ENCODE data around the gene DPCD. TPM values are rescaled to one million over a fixed set of nuclear protein-coding genes. Genes with fewer than 3 reads are reported as not detected.

Gene DPCD
- total and polyA plus RNA-seq, 2 of the 8 experiments (the other 6 are each of a cell fraction or from before 2014, with no cell fraction given) = 21.2 to 31.4 TPM

- Histone ChIP-seq H4K5ac (ENCODE audit: insufficient read length, low read depth, low read length) (no peak overlapping the region), H3K36me3 (ENCODE audit: control insufficient read depth in 2 of 4, insufficient read depth in 4 of 4, low read length in 3 of 4) (no peaks in the 10 kb centered on the region), H3K4ac (replicated peaks; ENCODE audit: insufficient read length, low read depth, low read length) (no peak overlapping the region), H2BK12ac (ENCODE audit: low read depth, low read length) (no peak overlapping the region), H4K8ac (ENCODE audit: extremely low read depth, insufficient read depth, low read length) (no peak overlapping the region; the same call in 1 of the 2 replicates), H3K23ac (ENCODE audit: insufficient read length) (no peak overlapping the region), H3K23me2 (ENCODE audit: low read depth, low read length) (no peaks in the 10 kb centered on the region), H2AFZ (ENCODE audit: low read length) (no peak overlapping the region), H3K56ac (replicated peaks; ENCODE audit: insufficient read length, low read depth, low read length) (no peak overlapping the region), H3K27ac (ENCODE audit: low read depth, low read length) (no peak overlapping the region), H4K20me1 (replicated peaks in 1 of 2; ENCODE audit: control insufficient read depth in 1 of 2, insufficient read depth in 2 of 2, low read length in 2 of 2) (no peaks in the 10 kb centered on the region), H3K79me1 (ENCODE audit: low read depth, low read length) (no peaks in the 10 kb centered on the region; the same call in 1 of the 2 replicates), H3K79me2 (ENCODE audit: control insufficient read depth in 1 of 2, insufficient read depth in 2 of 2, low read length in 2 of 2) (no peaks in the 10 kb centered on the region), H2BK15ac (ENCODE audit: low read length) (peak overlapping the region; percentile 85; the same call in 1 of the 2 replicates), H2BK5ac (ENCODE audit: low read depth, low read length) (peak overlapping the region; percentile 45; the same call in 1 of the 2 replicates), H4K91ac (replicated peaks; ENCODE audit: insufficient read length, low read length) (no peak overlapping the region), H3K4me2 (ENCODE audit: insufficient read depth in 1 of 2, low read depth in 2 of 2, low read length in 2 of 2) (no peak overlapping the region), H3K27me3 (replicated peaks in 1 of 4; ENCODE audit: control insufficient read depth in 3 of 4, extremely low read depth in 1 of 4, insufficient read depth in 3 of 4, low read length in 3 of 4) (no peaks in the 10 kb centered on the region), H2BK20ac (ENCODE audit: low read length) (0 out of 2 replicates have a peak overlapping the region, but pooled peaks have one; percentile 43), H3K14ac (ENCODE audit: insufficient read length) (no peak overlapping the region), H2AK5ac (ENCODE audit: low read depth, low read length) (peak overlapping the region; percentile 60; the same call in 1 of the 2 replicates), H3K9ac (replicated peaks in 1 of 4; ENCODE audit: extremely low read depth in 1 of 4, low read depth in 3 of 4, low read length in 3 of 4) (no peak overlapping the region), H2BK120ac (replicated peaks; ENCODE audit: low read depth, low read length) (no peak overlapping the region), H3K18ac (ENCODE audit: extremely low read depth, low read length) (no peak overlapping the region; the same call in 1 of the 2 replicates), H3K9me3 (ENCODE audit: insufficient read depth in 2 of 2, low read depth in 1 of 2, low read length in 1 of 2) (no peaks in the 10 kb centered on the region), H3K4me1 (replicated peaks in 1 of 4; ENCODE audit: control insufficient read depth in 3 of 4, insufficient read depth in 4 of 4, low read length in 3 of 4) (peaks cover 18 to 38% (median 26%) of the 10 kb centered on the region in 4 experiments), H3K4me3 (ENCODE audit: extremely low read depth in 1 of 4, insufficient read depth in 2 of 4, low read depth in 3 of 4, low read length in 4 of 4) (no peak overlapping the region)
- TF ChIP-seq KDM5A (IDR thresholded peaks at IDR 0.05; ENCODE audit: low read length) = no peak
- CTCF ChIA-PET (ENCODE audit: partially characterized antibody) = interaction anchor here (1.3 to 1.8 kb wide), 3 partner anchors 29 to 134 kb away, joined by 3 to 4 read pairs (median 3); no protein-coding TSS in a partner anchor
- DNase-seq (ENCODE audit: low read depth in 1 of 2, low spot score in 2 of 2) = no peak
- POLR2A ChIA-PET (ENCODE audit: partially characterized antibody) = interaction anchor here (1.8 kb wide), 1 partner anchor 9 kb away, joined by 4 read pairs; no protein-coding TSS in a partner anchor
- no peak for FAIRE-seq
- 84% methylated on average over 6 of the region's 6 CpGs; no CpG with 5 or more reads in 1 of the 2 experiments for WGBS, 2 experiments (ENCODE audit: extremely low coverage in 1 of 2, insufficient coverage in 1 of 2, insufficient read length in 1 of 2, insufficient replicate concordance in 2 of 2, low coverage in 1 of 2, low lambda C conversion rate in 2 of 2, missing lambda C conversion rate in 1 of 2)
These were observed 58.2 kb downstream of the DPCD start for GRCh38 chr10:101646364-101646763.

Data from H1 (cell line).